Measurements from ENCODE around the gene CTR9. TPM values are rescaled to one million over a fixed set of nuclear protein-coding genes. Genes with fewer than 3 reads are reported as not detected.
A peak's percentile ranks its signal among the peaks of the same experiment; 100 is the strongest.

The CTR9 gene
- total RNA-seq, 1 donor from 2014 or later = 35.6 TPM

DNA sequence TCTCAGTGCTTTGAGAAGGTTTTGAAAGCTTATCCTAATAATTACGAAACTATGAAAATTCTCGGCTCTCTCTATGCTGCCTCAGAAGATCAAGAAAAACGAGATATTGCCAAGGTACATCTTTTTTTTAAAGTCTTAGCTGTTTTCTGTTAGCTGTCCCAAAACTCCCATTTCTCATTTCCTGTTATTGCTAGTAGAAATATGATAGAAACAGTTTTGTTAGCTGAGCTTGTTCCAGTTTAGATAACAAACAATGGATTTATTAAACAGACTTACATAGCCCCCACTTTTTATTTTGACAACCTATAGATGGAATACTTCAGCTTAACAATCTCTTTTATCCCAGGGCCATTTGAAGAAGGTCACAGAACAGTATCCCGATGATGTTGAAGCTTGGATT, 12.7 kb downstream of the CTR9 start:
- H3K4me1 Mint-ChIP-seq (ENCODE audit: unreplicated experiment) = no peaks in the 10 kb centered on the region
- no peak overlapping the region for H3K27ac Mint-ChIP-seq

DNA sequence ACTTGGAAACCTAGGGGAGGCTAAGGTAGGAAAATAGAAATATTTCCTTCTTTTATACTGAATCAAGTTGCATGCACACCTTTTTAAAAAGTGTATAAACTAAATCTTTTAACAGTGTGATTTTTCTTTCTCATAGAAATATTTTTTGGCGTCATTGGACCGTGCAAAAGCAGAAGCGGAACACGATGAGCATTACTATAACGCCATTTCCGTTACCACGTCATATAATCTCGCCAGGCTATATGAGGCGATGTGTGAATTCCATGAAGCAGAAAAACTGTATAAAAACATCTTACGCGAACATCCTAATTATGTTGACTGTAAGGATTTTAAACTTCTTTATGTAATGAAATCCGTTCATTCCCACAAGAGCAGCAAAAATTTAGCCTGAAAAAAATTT, 13.4 kb downstream of the CTR9 start:
- Mint-ChIP-seq H3K4me1 (ENCODE audit: unreplicated experiment) (no peaks in the 10 kb centered on the region), H3K9me3 (no peaks in the 10 kb centered on the region), H3K4me3 (no peak overlapping the region), H3K27me3 (no peaks in the 10 kb centered on the region), H3K27ac (no peak overlapping the region), H3K36me3 (peaks cover 29% of the 10 kb centered on the region)
- TF ChIP-seq, protein P1, sequence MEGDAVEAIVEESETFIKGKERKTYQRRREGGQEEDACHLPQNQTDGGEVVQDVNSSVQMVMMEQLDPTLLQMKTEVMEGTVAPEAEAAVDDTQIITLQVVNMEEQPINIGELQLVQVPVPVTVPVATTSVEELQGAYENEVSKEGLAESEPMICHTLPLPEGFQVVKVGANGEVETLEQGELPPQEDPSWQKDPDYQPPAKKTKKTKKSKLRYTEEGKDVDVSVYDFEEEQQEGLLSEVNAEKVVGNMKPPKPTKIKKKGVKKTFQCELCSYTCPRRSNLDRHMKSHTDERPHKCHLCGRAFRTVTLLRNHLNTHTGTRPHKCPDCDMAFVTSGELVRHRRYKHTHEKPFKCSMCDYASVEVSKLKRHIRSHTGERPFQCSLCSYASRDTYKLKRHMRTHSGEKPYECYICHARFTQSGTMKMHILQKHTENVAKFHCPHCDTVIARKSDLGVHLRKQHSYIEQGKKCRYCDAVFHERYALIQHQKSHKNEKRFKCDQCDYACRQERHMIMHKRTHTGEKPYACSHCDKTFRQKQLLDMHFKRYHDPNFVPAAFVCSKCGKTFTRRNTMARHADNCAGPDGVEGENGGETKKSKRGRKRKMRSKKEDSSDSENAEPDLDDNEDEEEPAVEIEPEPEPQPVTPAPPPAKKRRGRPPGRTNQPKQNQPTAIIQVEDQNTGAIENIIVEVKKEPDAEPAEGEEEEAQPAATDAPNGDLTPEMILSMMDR (conservative IDR thresholded peaks at IDR 0.05) = no peak
- DNase-seq (ENCODE audit: extremely low spot score, unreplicated experiment) = no peak

More for the DNA sequence above, 12.7 kb downstream of the CTR9 start:
- TF ChIP-seq, protein P1 (conservative IDR thresholded peaks at IDR 0.05) = no peak
- no peak for DNase-seq (ENCODE audit: extremely low spot score, unreplicated experiment)
- Mint-ChIP-seq H3K9me3 (no peaks in the 10 kb centered on the region), H3K27me3 (no peaks in the 10 kb centered on the region), H3K4me3 (no peak overlapping the region), H3K36me3 (peaks cover 26% of the 10 kb centered on the region)

DNA sequence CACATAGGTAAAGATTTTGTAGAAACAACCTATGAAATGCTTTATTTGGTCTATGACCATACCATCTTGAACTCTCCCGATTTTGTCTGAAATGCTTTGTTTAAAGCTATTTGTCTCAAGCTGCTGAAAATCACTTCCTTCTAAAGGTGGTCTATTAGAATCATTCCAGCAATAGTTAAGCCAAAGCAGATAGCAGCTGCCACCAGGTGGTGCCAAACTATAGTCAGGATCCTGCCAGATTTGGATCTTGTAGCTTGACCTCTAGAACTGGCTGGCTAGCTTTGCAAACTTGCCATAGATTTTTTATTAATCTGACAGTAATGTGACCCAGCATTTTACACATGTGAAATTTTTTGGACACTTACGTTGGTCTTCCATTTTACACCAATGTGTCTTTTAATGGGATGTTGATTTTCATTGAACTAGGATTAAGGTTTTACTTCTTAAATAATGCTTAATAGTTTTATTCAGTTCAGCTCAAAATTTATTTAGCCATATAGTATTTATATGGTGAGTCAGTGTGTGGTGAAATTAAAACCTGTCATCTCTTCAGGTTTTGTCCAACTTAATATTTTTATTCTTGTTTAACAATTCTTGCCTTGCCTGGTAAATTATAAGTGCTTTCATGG, 19.7 kb downstream of the CTR9 start:
- H3K9me3 Mint-ChIP-seq = no peaks in the 10 kb centered on the region
- no peak overlapping the region for H3K27ac Mint-ChIP-seq
- no peaks in the 10 kb centered on the region for H3K27me3 Mint-ChIP-seq
- TF ChIP-seq, protein P1 (conservative IDR thresholded peaks at IDR 0.05) = peak; percentile 87
- no peak for DNase-seq (ENCODE audit: extremely low spot score, unreplicated experiment)
- peaks cover 49% of the 10 kb centered on the region for H3K36me3 Mint-ChIP-seq
- no peak overlapping the region for H3K4me3 Mint-ChIP-seq
- H3K4me1 Mint-ChIP-seq (ENCODE audit: unreplicated experiment) = peaks cover 4% of the 10 kb centered on the region

DNA sequence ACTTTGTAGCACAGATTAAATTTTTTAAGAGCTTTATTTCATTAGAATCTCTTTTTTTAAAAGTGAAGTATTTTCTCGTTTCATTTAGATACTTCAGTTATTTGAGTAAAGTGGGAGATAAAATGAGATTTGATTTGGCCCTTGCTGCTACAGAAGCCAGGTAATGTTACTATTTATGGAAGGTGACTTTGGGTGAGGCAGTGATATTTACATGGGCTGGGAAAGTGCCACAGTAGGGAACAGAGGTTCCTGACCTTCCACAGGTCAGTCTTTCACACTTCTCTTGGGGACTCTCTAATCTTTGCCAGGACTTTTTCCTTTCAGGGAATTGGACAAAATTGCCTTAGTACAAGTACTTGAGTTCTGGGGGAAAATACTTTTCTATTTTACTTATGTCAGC, 20.4 kb downstream of the CTR9 start:
- no peaks in the 10 kb centered on the region for H3K9me3 Mint-ChIP-seq
- peaks cover 4% of the 10 kb centered on the region for H3K4me1 Mint-ChIP-seq (ENCODE audit: unreplicated experiment)
- peaks cover 46% of the 10 kb centered on the region for H3K36me3 Mint-ChIP-seq

DNA sequence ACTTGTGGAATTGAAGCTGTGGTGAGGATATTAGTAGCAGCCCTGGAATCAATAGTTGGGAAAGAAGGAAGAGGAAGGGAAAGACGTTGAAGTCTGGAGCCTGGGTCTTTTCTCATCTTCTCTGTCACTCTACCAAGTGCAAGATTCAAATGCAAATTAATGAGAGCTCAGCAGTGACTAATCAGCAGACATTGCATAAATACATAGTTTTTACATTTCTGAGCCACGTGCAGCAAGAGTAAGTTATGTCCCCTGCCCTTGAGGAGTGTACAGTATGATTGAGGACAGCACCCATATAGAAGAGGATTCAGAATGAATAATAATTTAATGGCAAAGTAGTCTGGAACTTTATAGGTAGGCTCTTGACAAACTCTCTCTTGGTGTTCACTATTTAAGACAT, 23.8 kb downstream of the CTR9 start:
- H3K4me3 Mint-ChIP-seq = no peak overlapping the region

More for the DNA sequence above, 20.4 kb downstream of the CTR9 start:
- DNase-seq (ENCODE audit: extremely low spot score, unreplicated experiment) = no peak
- TF ChIP-seq, protein P1 (conservative IDR thresholded peaks at IDR 0.05) = no peak
- no peak overlapping the region for H3K4me3 Mint-ChIP-seq
- no peaks in the 10 kb centered on the region for H3K27me3 Mint-ChIP-seq
- no peak overlapping the region for H3K27ac Mint-ChIP-seq

More for the DNA sequence above, 23.8 kb downstream of the CTR9 start:
- Mint-ChIP-seq H3K9me3 (no peaks in the 10 kb centered on the region), H3K4me1 (ENCODE audit: unreplicated experiment) (peaks cover 4% of the 10 kb centered on the region), H3K36me3 (peaks cover 36% of the 10 kb centered on the region), H3K27ac (no peak overlapping the region), H3K27me3 (no peaks in the 10 kb centered on the region)
- TF ChIP-seq, protein P1 (conservative IDR thresholded peaks at IDR 0.05) = no peak
- DNase-seq (ENCODE audit: extremely low spot score, unreplicated experiment) = no peak
